ENCODE data around the gene LSP1.

DNA sequence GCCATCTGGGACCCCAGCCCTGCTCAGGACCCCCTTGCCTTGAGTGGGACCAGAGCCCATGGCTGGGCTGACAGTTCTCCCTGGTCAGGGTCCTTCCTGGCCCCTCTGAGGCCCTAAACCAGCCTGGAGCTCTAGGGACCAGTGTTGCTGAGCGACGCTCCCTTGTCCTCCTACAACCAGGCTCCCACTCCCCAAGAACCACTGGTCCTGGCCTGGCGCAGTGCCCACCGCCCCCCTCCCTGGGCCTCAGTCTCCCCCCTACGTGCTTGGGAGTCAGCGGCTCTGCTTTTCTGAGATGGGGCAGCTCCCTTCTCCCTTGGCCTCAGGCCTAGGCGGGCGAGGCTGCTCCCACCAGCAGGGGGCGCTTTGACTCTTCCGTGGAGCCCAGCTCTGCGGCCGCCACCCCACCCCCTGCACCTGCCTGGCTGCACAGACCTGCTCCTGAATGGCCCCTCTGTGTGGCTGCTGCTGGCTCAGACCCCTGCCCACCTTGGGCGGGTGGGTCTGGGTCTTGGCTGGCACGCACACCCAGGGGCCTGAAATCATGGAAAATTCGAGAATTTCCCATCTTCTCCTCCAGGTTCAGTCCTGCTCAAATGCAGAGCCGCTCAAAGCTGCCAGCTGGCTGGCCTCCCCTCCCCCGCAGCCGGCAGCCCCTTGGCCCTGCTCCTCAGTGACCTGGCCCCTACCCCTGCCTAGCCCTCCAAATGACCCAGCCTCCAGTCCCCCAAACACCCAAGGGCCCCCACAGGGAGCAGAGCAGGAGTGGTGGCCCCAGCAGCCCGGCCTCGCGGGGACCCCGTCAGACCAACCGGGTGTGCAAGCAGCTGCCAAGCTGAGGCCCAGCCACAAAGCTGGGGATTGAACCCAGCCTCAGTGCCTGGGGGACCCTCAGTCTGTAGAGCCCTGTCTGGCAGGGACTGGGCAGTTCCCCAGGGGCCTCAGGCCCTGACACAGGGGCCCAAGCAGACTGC is 29.7 kb downstream of the LSP1 start:
- peak; percentile 81 to 93 (median 86) for TF ChIP-seq CTCF (IDR thresholded peaks at IDR 0.05)
- TF ChIP-seq POLR2A (IDR thresholded peaks at IDR 0.05): no peak

All from adrenal gland (tissue), 5 donors.